ENCODE data around the gene NDUFS1. TPM values are rescaled to one million over a fixed set of nuclear protein-coding genes. Genes with fewer than 3 reads are reported as not detected.

Gene NDUFS1
- total and polyA plus RNA-seq, 9 of the 15 experiments (the other 6 are each of a cell fraction or from before 2014, with no cell fraction given): 75.0 to 130 (median 91.5) TPM

GRCh38 chr2:206176901-206177300 lies 17.7 kb upstream of the NDUFS1 start:
- ChIA-PET POLR2A (no interaction called here), CTCF (ENCODE audit: low intra/inter-chr PET ratio) (no interaction called here)
- Histone ChIP-seq H3K79me2 (ENCODE audit: control insufficient read depth, insufficient read depth, low read length) (no peaks in the 10 kb centered on the region), H3K4me3 (no peak overlapping the region), H3K4me2 (ENCODE audit: insufficient read depth, low read length) (no peak overlapping the region), H2AFZ (ENCODE audit: low read depth, low read length) (no peak overlapping the region), H3K9me3 (replicated peaks; ENCODE audit: control insufficient read depth, insufficient read depth, low read depth, low read length) (no peaks in the 10 kb centered on the region), H3K36me3 (ENCODE audit: control insufficient read depth, insufficient read depth, low read length) (no peaks in the 10 kb centered on the region), H3K4me1 (replicated peaks in 1 of 2; ENCODE audit: control insufficient read depth in 2 of 2, insufficient read depth in 2 of 2, low read length in 2 of 2) (no peaks in the 10 kb centered on the region), H4K20me1 (replicated peaks; ENCODE audit: control insufficient read depth, insufficient read depth, low read length) (no peaks in the 10 kb centered on the region), H3K9me1 (ENCODE audit: control insufficient read depth, insufficient read depth, low read length) (no peaks in the 10 kb centered on the region), H3K27me3 (ENCODE audit: control insufficient read depth in 2 of 2, insufficient read depth in 2 of 2, low read length in 2 of 2) (peaks cover 2 to 9% of the 10 kb centered on the region in 2 experiments; a peak in 2 of 5 replicates), H3K27ac (ENCODE audit: extremely low read depth, low read depth, low read length) (no peak overlapping the region), H3K9ac (ENCODE audit: insufficient read depth in 1 of 2, low read depth in 2 of 2, low read length in 2 of 2) (no peak overlapping the region)
- in situ Hi-C loops (cut with MboI): no loop called here
- no peak for DNase-seq (ENCODE audit: extremely low read depth in 1 of 4, low spot score in 3 of 4)
- BruUV-seq (replicated peaks): no TSS peak
- no peak for FAIRE-seq
- no peak for ATAC-seq
- intact Hi-C loops (cut with micrococcal nuclease): no loop called here
- WGBS (ENCODE audit: insufficient coverage, low coverage, missing lambda C conversion rate): 0% methylated on average over 3 of the region's 3 CpGs
- no peak for TF ChIP-seq ZNF408 (CRISPR knock-in tag; IDR thresholded peaks at IDR 0.05; ENCODE audit: low read depth)
- no peak for TF ChIP-seq SRF (CRISPR knock-in tag; IDR thresholded peaks at IDR 0.05)
- no peak for TF ChIP-seq HES1 (IDR thresholded peaks at IDR 0.05; ENCODE audit: low read depth)
- TF ChIP-seq ZBTB40 (IDR thresholded peaks at IDR 0.05): no peak
- TF ChIP-seq ZBTB40 (CRISPR knock-in tag; IDR thresholded peaks at IDR 0.05): no peak
- no peak for TF ChIP-seq EP300 (IDR thresholded peaks at IDR 0.05; ENCODE audit: low read length)
- TF ChIP-seq KLF13 (tag; IDR thresholded peaks at IDR 0.05; ENCODE audit: borderline replicate concordance, low read depth): no peak
- TF ChIP-seq ZC3H11A (IDR thresholded peaks at IDR 0.05; ENCODE audit: low read depth, low read length): no peak
- TF ChIP-seq NELFE (IDR thresholded peaks at IDR 0.05; ENCODE audit: insufficient read depth, insufficient read length): no peak
- TF ChIP-seq MEF2D (tag; conservative IDR thresholded peaks at IDR 0.05; ENCODE audit: low read depth): no peak
- TF ChIP-seq POLR2A (conservative IDR thresholded peaks at IDR 0.05): no peak
- no peak for TF ChIP-seq ARID3B (CRISPR knock-in tag; IDR thresholded peaks at IDR 0.05; ENCODE audit: borderline replicate concordance)
- TF ChIP-seq ZEB2 (IDR thresholded peaks at IDR 0.05): no peak
- no peak for TF ChIP-seq RB1 (IDR thresholded peaks at IDR 0.05; ENCODE audit: low read depth)

Measured in K562 (cell line).